22Rv1 (cell line): Measurements from ENCODE around the gene BAHCC1.

Experiments used
- H3K27ac ChIP-seq: fragments of 450-650 bp; 2 replicates; pipeline ENCODE4 v1.5.1; 2017
- CTCF ChIP-seq: fragments of 450-650 bp; IDR thresholded peaks from 2 replicates; pipeline ENCODE4 v1.5.1; 2017; ENCODE audit warnings: mild to moderate bottlenecking
- ZFX ChIP-seq: fragments of 450-650 bp; IDR thresholded peaks from 2 replicates; pipeline ENCODE4 v1.6.1; 2017; ENCODE audit warnings: antibody characterized with exemption, borderline replicate concordance

BAHCC1 gene

GRCh38 chr17:81436294-81436849, 41.1 kb downstream of the BAHCC1 start:
- TF ChIP-seq ZFX (no peak), CTCF (no peak)
- peak overlapping the region; percentile 12; the same call in 1 of the 2 replicates for H3K27ac ChIP-seq

- no peak for TF ChIP-seq CTCF
- TF ChIP-seq ZFX = no peak
- no peak overlapping the region for H3K27ac ChIP-seq
These were observed 42.0 kb downstream of the BAHCC1 start for GRCh38 chr17:81437191-81437651.

GRCh38 chr17:81438007-81438659, 42.9 kb downstream of the BAHCC1 start:
- H3K27ac ChIP-seq = no peak overlapping the region
- no peak for TF ChIP-seq ZFX
- TF ChIP-seq CTCF = no peak

- no peak overlapping the region for H3K27ac ChIP-seq
- TF ChIP-seq ZFX = no peak
- no peak for TF ChIP-seq CTCF
These were observed 43.4 kb downstream of the BAHCC1 start for GRCh38 chr17:81438688-81439087.

- no peak for TF ChIP-seq CTCF
- no peak for TF ChIP-seq ZFX
- no peak overlapping the region for H3K27ac ChIP-seq
These were observed 44.8 kb downstream of the BAHCC1 start for GRCh38 chr17:81440051-81440471.

- TF ChIP-seq ZFX (no peak), CTCF (peak; percentile 74)
- no peak overlapping the region for H3K27ac ChIP-seq
These were observed 45.4 kb downstream of the BAHCC1 start for GRCh38 chr17:81440511-81441244.

GRCh38 chr17:81442791-81443190, 47.5 kb downstream of the BAHCC1 start:
- H3K27ac ChIP-seq = no peak overlapping the region

More at GRCh38 chr17:81442791-81443190, 47.5 kb downstream of the BAHCC1 start:
- TF ChIP-seq ZFX = no peak
- TF ChIP-seq CTCF = no peak
